ENCODE results near the gene UCP3.

UCP3 gene

GRCh38 chr11:74013141-74013540 is 4.3 kb upstream of the UCP3 start:
- CTCF ChIA-PET = interaction anchor here (0.7 to 1.1 kb wide), 3 partner anchors 9 to 49 kb away, joined by 3 read pairs; no protein-coding TSS in a partner anchor

GRCh38 chr11:74012074-74012809 is 3.4 kb upstream of the UCP3 start:
- no peak for DNase-seq (ENCODE audit: extremely low spot score)
- ChIA-PET CTCF (interaction anchor here (1.1 to 1.5 kb wide), 3 partner anchors 8 to 19 kb away, joined by 3 to 5 read pairs (median 4); no protein-coding TSS in a partner anchor), POLR2A (interaction anchor here (0.6 to 0.9 kb wide), 4 partner anchors 10 to 30 kb away, joined by 3 to 4 read pairs (median 4); partner anchors contain the start of gene UCP2)
- no peak for TF ChIP-seq CTCF (IDR thresholded peaks at IDR 0.05; ENCODE audit: control extremely low read depth, extremely low read depth, low read depth, missing control alignments)

More at GRCh38 chr11:74013141-74013540, 4.3 kb upstream of the UCP3 start:
- TF ChIP-seq CTCF (IDR thresholded peaks at IDR 0.05; ENCODE audit: control extremely low read depth, extremely low read depth, low read depth, missing control alignments) = no peak
- DNase-seq (ENCODE audit: extremely low spot score) = no peak
- POLR2A ChIA-PET = no interaction called here

GRCh38 chr11:74011360-74012073 is 2.6 kb upstream of the UCP3 start:
- peak; percentile 63 for DNase-seq (ENCODE audit: extremely low spot score)
- no peak for TF ChIP-seq CTCF (IDR thresholded peaks at IDR 0.05; ENCODE audit: control extremely low read depth, extremely low read depth, low read depth, missing control alignments)
- ChIA-PET CTCF (interaction anchor here (1.1 to 1.5 kb wide), 3 partner anchors 9 to 18 kb away, joined by 3 to 5 read pairs (median 4); no protein-coding TSS in a partner anchor), POLR2A (interaction anchor here (0.6 to 0.9 kb wide), 4 partner anchors 10 to 29 kb away, joined by 3 to 4 read pairs (median 4); partner anchors contain the start of gene UCP2)

- CTCF ChIA-PET = interaction anchor here (0.6 to 1.5 kb wide), 7 partner anchors 8 to 19 kb away, joined by 3 to 7 read pairs (median 4); no protein-coding TSS in a partner anchor
- POLR2A ChIA-PET = interaction anchor here (0.9 kb wide), 1 partner anchor 160 kb away, joined by 3 read pairs; the partner anchor contains the start of genes C2CD3 and PPME1
- no peak for DNase-seq (ENCODE audit: extremely low spot score)
- TF ChIP-seq CTCF (IDR thresholded peaks at IDR 0.05; ENCODE audit: control extremely low read depth, extremely low read depth, low read depth, missing control alignments) = no peak
Measured at GRCh38 chr11:74010306-74011300, 1.7 kb upstream of the UCP3 start.

- DNase-seq (ENCODE audit: extremely low spot score) = no peak
- ChIA-PET CTCF (interaction anchor here (0.6 to 1.5 kb wide), 6 partner anchors 8 to 37 kb away, joined by 3 to 7 read pairs (median 3); no protein-coding TSS in a partner anchor), POLR2A (interaction anchor here (1.5 kb wide), 1 partner anchor 11 kb away, joined by 3 read pairs; no protein-coding TSS in a partner anchor)
Measured at GRCh38 chr11:74009675-74010305, 905 bp upstream of the UCP3 start.

More at GRCh38 chr11:74009675-74010305, 905 bp upstream of the UCP3 start:
- TF ChIP-seq CTCF (IDR thresholded peaks at IDR 0.05; ENCODE audit: control extremely low read depth, extremely low read depth, low read depth, missing control alignments) = no peak
